Head of caudate nucleus (tissue), 42 donors: Measurements from ENCODE around the gene NR1I3.
A peak's percentile ranks its signal among the peaks of the same experiment; 100 is the strongest.

Source experiments
- DNase-seq, 42 donors: peaks; one replicate each; pipeline versions ENCODE4 v3.0.0 to v3.0.0-alpha.2; 2020 to 2021; ENCODE audit warnings: mixed read lengths in 7 of 42
- intact Hi-C: fragments of 100-400 bp; cut with DNase I; formaldehyde crosslinking; loops from one replicate; pipeline ENCODE4 v1.15.0; 2022

Gene NR1I3

DNA sequence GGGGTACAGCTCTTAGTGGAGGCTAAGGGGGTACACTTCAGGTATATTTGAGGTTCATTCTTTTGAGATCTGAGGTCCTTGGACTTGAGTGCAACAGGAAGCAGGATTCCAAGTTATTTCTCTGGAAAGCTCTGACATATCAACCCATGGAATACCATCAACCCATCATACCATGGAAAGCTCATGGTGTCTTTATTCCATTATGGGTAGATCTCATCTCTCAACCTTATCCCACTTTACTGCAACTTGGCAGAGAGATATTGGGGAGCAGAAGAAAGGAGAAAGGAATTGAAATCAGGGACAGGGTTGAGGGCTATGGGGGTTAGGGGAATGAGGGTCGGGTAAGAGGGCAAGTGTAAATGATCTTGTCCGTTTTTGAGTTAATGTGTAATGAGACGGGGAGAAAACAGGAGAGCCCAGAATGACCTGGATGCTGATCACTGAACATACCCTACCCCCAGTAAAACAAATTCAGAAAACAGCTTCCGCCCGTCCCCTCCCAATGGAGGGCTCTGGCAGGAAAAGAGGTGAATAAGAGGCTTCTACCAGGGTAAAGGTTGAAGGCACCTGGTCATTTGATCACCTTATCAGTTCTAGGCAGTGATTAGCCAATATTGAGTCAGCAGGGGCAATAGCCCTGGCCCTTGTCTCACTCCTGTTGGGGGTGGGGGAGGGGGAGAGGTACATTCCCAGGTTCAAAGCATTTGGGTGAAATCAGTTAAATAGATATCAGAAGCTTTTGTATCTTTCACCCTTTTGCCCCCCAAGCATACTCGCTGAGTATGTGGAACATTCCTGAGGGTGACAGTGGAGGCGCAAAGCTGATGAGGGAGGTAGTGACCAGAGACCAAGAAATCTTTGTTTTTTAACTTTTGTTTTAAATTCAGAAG is 14.0 kb downstream of the NR1I3 start:
- intact Hi-C loops, result no loop called here
- no peak for DNase-seq

DNA sequence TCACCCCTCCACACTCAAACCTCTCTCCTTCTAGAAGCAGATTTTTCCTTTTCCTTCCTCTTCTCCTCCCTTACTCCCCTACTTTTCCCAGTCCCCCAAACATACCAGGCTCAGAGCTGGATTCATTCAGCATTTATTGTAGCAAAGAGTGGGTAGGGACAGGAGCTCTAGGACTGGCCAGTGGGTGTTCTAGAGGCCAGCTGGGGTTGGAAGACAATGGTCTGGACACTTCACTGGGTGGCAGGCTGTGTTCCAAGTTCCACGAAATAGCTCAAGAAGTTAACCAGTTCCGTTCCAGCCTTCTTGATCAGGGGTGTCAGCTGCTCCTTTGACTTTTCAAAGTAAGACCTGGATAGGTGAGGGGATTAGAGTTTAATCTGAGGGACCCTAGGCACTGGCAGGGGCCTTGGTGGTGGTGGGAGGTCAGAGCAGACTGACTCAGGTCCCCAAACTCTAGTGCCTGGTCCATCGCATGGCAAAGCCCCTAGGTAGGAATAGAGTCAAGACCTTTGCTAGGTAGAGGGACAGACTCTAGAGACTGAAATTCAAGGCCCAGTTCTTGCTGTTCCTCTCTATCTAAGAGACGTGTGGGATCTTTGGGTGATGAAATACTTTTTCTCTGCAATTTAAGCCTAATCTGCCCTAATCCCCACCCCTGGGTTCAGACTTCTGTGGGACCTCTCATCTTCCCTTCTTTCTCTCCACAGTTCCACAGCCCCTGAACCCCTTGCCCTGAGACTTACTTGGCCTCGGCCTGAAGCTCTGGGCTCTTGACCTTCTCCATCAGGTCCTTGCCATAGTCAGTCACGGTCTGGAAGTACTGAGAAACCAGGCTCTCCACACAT is 15.6 kb downstream of the NR1I3 start:
- DNase-seq, result no peak
- intact Hi-C loops, result no loop called here

DNA sequence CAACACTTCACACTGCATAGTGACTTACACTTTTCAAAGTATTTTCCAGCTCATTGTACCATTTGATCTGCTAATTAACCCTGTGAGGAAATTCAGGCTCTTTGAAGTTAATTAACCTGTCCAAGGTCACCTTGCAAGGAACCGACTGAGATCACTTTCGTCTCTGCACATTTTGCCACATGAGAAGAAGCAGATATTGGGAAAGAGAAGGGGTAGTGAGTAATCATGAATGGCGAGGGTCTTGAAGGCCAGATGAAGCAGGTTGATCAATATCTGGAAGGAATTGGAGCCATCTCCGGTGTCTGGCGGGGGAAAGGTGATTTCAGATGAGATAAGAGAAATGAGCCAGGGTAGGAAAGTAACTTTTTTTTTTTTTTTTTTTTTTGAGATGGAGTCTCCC is 18.0 kb downstream of the NR1I3 start:
- no peak for DNase-seq
- intact Hi-C loops, result no loop called here

DNA sequence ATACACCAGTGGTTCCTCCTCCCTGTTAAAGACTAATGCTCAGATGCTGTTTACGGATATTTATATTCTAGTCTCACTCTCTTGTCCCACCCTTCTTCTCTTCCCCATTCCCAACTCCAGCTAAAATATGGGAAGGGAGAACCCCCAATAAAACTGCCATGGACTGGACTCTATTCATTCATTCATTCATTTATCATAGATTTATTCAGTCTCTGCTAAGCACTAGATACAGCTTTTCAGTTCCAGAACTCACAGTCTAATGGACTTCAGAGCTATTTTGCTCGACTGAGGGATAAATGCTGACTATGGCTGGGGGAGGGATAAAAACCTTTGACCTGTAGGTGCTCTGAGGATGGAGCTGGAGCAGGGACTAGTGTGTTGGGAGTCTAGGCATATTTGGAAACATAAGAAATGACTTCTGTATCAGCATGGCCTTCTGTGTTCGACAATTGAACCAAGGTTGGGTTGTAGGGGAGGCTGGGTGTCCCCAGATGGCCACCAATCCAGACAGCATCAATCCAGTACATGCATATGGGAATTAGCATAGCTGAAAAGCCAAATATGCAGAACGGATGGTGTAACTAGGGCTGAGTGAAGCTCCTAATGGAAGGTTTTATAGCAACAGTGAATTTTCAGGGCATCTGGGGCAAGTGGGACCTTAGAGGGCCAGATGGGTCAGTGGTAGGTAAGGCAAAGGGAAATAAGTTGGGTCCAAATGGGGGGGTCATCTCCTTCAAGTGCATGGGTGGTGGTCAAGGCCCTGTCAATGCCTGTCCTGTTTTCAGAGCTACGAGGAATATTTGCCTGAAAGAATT is 18.7 kb downstream of the NR1I3 start:
- intact Hi-C loops, result no loop called here

DNA sequence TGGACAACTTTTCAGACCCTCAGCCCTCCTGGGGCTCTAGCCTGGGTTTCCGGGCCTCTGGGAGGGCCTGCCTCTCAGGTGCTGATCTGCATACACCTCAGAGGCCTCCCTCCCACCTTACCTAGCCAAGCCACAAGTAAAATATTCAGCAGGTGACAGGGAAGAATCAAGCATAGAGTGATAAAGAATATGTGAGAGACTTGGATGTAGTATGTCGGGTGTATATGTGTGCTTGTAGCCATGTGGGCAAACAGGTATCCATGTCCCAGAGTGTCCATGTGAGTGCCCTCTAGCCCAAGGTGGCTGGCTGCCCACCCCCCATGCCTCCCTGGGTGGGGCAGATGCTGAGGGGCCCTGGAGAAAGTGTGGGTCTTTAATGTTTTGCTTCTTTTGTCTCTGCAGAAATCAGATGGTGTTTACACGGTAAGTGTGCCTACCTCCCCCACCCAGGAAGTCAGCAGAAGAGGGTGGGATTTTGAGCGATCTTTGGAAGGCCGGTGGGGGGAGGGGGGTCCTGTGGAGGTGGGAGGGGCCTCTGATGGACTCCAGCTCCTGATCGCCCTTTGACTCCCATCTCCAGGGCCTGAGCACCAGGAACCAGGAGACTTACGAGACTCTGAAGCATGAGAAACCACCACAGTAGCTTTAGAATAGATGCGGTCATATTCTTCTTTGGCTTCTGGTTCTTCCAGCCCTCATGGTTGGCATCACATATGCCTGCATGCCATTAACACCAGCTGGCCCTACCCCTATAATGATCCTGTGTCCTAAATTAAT is 19.5 kb downstream of the NR1I3 start:
- no peak for DNase-seq
- intact Hi-C loops, result no loop called here

More for the DNA sequence above, 18.7 kb downstream of the NR1I3 start:
- DNase-seq, result no peak

DNA sequence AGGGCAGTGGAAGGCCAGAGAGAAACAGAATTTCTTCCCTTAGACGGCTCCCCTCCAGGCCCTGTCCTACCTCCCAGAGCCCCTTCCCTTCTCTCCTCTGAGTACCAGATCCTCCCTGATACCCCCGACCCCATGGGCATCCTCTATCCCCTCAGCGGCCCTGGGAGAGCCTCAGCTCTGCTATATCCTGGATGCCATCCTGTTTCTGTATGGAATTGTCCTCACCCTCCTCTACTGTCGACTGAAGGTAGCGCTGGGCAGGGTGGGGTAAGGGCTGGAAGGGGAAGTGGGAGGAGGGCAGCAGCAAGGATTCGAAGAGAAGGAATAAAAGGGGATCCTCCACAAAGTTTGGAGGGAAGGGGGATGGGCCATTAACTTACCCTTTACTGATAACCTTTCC is 20.2 kb downstream of the NR1I3 start:
- intact Hi-C loops, result no loop called here
- DNase-seq, result no peak

DNA sequence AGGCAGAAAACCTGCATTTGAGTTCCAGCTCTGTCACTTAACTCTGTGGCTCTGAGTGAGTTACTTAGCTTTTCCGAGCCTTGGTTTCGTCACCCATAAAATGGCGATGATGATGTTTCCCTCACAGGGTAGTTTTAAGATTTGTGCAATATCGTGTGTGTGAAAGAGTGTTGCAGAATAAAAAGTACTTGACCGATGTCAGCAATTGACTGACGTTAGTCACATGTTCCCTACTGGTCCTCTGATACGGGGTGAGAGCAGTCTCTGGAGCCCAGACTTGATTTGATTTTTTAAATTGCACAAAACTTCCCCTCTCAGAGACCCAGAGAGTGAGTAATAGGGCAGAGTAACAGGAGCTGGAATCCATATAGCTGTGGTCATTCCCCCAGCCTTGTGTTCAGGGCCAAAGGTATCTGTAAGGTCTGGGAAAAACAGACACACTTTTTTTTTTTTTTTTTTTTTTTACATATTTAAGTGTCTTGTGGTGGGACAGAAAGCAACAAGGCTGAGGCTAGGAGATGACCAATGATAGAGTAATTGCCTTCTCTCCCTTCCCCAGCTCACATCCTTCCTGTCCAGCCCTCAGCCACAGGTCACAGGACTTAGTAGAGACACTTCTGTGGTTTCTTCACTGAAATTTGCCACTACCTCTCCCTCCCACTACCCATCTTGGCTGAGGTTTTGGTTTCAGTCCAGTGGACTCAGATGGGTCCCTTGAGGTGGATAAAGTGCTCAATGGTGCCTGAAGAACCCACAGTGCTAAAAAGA is 20.9 kb downstream of the NR1I3 start:
- peak in 1 of 42 donors; percentile 10 for DNase-seq
- intact Hi-C loops, result no loop called here

DNA sequence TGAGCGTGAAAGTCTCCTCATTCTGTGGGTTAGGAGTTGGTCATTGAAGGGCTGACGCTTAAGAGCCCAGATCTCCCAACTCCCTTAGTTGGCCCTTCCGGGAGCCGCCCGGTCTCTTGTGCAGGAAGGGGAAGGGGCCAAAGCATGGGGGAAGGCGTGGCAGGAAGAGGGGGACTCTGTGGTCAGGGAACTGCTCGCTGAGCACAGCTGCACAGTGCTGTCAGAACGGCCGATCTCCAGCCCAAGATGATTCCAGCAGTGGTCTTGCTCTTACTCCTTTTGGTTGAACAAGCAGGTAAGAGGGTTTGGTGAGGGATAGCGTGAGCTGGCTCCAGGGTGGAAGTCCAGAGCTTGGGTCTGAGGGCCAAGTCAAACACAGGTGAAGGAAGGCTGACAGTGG is 22.9 kb downstream of the NR1I3 start, which contains the start of gene FCER1G:
FCER1G (plus strand) TSS at position 220 of the 400 bp plus-strand sequence; CDS start at position 247, 27 bp downstream.
- intact Hi-C loops, result no loop called here
- DNase-seq, result peak in 16 of 42 donors; percentile 33 to 68 (median 52)

DNA sequence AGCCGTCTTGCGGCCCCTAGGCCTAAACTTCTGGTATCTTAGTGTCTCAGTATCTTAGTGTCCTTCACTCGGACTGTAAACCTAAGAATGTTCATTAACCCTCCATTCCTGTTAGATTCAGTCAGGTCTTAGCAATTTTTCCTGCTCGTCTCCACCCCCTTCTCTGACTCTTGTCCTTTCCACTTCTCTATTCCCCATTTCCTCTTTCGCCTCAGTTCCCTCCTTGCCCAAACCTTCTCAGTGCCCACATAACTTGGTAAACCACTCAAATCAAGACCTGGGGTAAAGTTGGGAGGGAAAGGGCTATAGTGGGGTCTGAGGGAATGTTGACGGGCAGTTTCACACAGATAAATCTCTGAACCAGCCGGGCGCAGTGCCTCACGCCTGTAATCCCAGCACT is 23.6 kb downstream of the NR1I3 start:
- intact Hi-C loops, result no loop called here
- DNase-seq, result no peak

DNA sequence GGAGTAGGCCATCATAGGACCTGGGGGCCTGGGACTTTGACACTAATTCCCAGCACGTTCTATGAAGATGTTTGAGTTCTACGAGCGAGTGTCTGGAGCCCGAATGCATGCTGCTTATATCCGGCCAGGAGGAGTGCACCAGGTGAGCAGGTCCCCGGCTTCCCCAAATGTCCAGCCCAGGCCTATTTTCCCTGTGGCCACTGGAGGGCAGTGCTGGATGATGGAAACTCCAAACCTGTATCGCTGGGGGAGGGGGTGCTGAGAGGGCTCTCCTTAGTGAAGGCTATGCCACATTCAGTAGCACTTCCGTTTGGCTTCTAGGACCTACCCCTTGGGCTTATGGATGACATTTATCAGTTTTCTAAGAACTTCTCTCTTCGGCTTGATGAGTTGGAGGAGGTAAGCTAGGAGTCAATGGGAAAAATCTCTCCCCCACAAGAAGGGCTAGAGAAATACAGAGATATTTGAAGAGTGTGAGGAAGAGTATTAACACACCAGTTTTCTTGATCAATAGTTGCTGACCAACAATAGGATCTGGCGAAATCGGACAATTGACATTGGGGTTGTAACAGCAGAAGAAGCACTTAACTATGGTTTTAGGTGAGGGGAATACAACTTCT is 28.1 kb downstream of the NR1I3 start:
- intact Hi-C loops, result no loop called here
- DNase-seq, result peak in 41 of 42 donors; percentile 56 to 89 (median 75)

DNA sequence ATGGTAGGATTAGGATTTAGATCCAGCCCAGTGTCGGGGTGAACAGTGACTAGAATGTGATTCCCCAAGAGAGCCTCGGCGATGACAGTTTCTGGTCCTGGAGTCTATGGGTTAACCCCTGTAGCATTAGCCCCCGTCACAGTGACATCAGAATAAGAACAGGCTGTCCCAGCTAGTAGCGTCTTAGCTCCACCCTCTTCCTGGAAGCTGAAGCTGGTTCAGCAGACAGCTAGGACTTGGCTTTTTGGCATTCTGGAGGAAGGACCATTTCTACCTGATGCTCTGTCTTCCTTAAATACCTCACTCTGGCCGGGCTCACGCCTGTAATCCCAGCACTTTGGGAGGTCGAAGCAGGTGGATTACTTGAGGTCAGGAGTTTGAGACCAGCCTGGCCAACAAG is 30.8 kb downstream of the NR1I3 start:
- DNase-seq, result no peak

DNA sequence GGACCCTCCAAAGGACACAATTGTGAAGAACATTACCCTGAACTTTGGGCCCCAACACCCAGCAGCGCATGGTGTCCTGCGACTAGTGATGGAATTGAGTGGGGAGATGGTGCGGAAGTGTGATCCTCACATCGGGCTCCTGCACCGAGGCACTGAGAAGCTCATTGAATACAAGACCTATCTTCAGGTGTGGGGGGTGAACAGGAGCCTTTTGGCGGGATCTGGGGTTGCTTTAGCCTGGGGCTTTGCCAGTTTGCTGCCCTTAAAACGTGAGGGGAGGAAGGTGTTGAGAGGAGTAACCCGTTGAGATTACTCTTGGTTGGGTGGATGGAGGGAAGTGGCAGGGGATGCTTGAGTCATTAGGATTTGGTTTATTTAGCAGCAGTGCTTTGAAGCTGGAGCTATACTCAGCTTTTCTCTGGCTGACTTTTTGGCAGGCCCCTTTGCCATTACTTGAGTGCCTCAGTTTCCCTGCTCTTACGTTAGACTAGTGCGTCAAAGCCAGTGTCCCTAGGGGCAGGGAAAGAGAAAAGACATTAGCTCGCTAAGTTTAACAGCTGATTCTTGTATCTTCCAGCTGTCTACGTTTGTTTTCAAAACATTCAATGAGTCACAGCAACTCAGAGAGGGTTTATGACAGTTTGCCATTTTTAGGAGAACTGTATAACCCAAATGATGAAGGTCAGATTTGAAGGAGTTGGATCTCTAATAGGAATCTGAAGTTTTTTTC is 31.4 kb downstream of the NR1I3 start:
- DNase-seq, result no peak
- intact Hi-C loops, result no loop called here

More for the DNA sequence above, 30.8 kb downstream of the NR1I3 start:
- intact Hi-C loops, result no loop called here

DNA sequence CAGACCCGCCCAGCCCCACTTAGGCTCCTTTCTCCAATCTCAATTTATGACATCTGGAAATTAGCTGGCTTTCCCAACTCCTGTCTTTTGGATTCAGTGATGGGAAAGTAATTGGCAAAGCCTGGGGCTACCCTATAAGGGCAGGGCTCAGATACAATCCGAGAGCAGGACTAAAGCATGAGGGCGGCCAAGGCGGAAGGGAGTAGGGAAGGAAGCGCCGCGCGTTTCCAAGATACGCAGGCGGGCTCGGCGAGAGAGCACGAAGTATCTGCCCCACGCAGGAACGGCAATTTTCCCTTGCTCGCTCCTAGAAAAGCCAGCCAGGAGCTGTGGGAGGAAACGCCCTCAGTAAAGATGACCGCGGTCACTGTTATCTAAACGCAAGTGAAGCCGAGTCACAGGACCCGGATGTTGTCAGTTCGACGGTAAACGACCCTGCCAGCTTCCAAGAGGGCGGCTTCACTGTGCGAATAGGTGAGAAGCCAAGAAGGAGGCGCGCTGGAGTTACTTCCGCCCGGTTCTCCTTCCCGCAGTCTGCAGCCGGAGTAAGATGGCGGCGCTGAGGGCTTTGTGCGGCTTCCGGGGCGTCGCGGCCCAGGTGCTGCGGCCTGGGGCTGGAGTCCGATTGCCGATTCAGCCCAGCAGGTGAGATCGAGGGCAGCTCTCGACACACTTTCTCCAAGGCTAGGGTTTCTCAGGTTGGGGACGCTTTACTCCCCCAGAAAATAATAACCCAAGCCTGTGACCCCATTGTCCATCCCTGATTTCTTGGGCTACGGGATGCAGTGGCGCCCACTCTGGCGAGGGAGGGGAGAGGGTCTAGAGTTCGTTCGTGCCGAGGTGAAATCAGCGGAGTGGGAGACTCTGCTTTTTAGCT is 35.9 kb downstream of the NR1I3 start, which contains the start of gene NDUFS2:
NDUFS2 (plus strand) TSS at position 532 of the 877 bp plus-strand sequence; CDS start at position 551, 19 bp downstream.
- DNase-seq, result peak; percentile 95 to 100 (median 99)
- intact Hi-C loops, result loop anchor here (2.0 kb wide), 1 partner anchor 25 kb away; the partner anchor contains the start of gene TOMM40L

DNA sequence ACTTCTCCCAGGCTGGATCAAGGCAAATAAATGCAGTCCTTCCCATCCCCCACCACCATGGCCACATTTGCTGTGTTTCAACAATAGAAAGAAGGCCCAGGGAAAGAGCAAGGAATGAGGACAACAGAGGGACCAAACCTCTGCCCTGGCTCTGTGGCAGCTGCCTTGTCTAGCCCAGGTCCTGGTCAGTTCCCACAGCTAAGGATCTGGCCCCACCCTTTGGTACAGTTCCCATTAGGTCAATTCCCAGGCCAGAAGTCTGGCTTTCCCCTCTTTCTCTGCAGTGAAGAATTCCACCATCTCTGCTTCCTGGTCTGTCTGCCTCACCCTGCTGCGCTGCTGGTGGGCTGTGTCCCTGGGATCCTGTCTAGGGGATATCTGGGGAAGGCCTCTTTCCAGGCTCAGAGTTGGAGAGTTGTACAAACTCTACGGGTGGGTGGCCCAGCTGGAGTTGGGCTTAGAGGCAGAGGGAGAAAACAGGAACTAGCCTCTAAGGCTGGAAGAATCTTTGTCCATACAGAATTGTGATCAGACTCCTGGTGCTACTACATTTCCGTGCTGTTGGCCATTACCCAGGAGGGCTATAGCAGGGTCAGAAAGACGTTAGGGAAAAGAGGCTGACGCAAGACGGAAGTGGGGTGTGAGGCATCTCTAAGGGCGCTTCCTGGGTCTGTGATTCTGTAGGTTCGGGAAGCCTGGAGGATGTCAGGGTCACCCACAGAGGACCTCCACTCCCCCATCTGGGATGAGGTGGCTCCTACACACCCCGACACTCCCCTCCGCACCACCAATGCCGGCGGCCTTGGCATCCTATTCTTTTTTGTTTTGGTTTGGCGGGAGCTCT is 36.8 kb downstream of the NR1I3 start:
- intact Hi-C loops, result no loop called here
- peak in 20 of 42 donors; percentile 18 to 78 (median 46) for DNase-seq
